ENCODE results near the gene MAP3K2.

GRCh38 chr2:127302168-127302567, 85.6 kb downstream of the MAP3K2 start:
- TF ChIP-seq REST (IDR thresholded peaks at IDR 0.05; ENCODE audit: insufficient read depth in 1 of 2, low read depth in 2 of 2, low read length in 2 of 2): no peak
- TF ChIP-seq POLR2AphosphoS5 (IDR thresholded peaks at IDR 0.05; ENCODE audit: low read depth, low read length): no peak
